Measurements from ENCODE around the gene SLC38A11.

SLC38A11 gene

GRCh38 chr2:164960159-164960558 is 4.8 kb upstream of the SLC38A11 start:
- TF ChIP-seq CTCF (IDR thresholded peaks at IDR 0.05; ENCODE audit: borderline replicate concordance, control extremely low read depth, extremely low read depth, insufficient read depth, missing control alignments) = no peak
- DNase-seq (ENCODE audit: low spot score) = no peak
- in situ Hi-C loops (cut with MboI; ENCODE audit: low sequenced_read_pairs, unreplicated experiment) = no loop called here

DNA sequence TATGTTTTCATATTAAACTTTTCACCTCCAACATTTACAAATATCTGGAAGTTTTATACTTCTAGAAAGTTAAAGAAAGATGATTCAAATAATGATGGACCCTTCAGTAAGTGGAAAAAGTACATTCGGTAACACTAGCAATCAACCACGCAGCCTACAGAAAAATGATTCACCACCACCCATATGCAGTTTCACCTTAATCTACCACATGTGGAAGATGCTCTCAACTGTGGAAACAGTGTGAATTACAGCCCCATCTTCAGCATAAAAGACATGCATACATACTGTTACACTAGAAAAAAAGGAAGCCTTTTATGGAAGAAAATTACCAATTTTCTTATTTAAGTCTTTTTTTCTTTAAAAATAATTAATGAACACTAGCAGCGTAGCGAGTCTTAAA is 1.1 kb downstream of the SLC38A11 start:
- no peak for DNase-seq (ENCODE audit: low spot score)
- no peak for TF ChIP-seq CTCF (IDR thresholded peaks at IDR 0.05; ENCODE audit: borderline replicate concordance, control extremely low read depth, extremely low read depth, insufficient read depth, missing control alignments)
- in situ Hi-C loops (cut with MboI; ENCODE audit: low sequenced_read_pairs, unreplicated experiment) = no loop called here

DNA sequence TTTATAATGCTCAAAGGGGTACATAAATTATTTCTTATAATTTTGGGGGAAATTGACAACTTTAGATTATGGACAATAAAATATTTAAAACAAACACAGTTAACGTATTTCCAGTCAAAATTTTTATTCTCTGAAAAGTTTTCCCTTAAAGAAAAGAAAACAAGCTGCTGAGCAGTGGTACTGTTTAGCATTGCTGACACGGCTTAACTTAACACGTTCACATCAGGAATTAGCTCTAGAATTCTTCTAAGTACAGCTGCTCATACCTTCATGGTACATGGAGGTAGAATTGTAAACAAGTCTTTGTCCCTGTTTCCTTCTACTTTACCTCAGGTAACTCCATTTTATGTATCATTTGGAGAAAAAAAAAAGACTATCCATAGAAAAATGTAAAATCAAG is 2.0 kb downstream of the SLC38A11 start:
- TF ChIP-seq CTCF (IDR thresholded peaks at IDR 0.05; ENCODE audit: borderline replicate concordance, control extremely low read depth, extremely low read depth, insufficient read depth, missing control alignments) = no peak
- no peak for DNase-seq (ENCODE audit: low spot score)
- in situ Hi-C loops (cut with MboI; ENCODE audit: low sequenced_read_pairs, unreplicated experiment) = no loop called here

DNA sequence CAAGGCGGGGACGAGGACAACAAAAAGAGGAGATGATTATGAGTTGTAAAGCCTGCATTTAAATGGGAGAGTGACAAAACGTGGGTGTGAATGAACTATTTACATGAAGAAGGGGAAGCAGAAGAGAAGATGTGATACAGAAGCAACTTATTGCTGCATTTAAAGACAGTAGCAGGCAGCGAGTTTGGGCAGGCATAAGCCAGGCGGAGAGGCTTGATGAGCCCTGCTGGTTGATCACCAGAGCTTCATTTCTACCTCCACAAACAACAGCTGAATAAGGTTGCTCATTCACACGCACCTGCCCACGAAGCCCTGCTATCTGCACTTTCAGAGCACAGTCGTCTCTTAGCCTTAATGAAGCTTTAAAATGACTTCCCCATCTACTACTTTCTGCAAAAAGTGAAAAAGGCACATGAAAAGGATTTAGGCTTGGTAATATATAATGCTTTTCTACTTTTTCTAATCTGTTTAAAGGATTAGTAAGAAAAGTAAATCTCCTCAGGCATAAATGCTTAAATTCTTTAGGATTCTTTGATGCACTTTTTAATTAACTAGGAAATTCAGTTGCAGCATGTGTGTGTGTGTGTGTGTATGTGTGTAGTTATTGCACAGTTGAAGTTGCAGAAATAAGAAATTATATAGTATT is 3.1 kb downstream of the SLC38A11 start:
- in situ Hi-C loops (cut with MboI; ENCODE audit: low sequenced_read_pairs, unreplicated experiment) = no loop called here
- DNase-seq (ENCODE audit: low spot score) = no peak
- TF ChIP-seq CTCF (IDR thresholded peaks at IDR 0.05; ENCODE audit: borderline replicate concordance, control extremely low read depth, extremely low read depth, insufficient read depth, missing control alignments) = no peak

DNA sequence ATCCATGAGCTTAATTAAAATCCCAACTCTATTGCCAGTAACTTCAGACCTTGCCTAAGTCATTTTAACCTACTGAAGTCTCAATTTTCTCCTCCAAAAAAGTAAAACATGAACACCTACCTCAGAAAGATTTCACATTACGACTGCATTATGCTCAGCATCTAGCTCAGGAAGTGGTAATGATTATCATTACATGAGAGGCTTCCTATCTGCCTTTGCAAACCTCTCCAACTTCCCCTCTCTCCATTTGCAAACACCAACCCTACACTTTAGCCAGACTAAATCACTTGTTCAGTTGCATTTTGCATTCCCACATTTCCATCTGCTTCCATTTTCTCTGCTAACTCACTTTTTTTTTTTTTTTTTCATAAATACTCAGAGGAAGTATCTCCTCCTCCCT is 6.8 kb downstream of the SLC38A11 start:
- in situ Hi-C loops (cut with MboI; ENCODE audit: low sequenced_read_pairs, unreplicated experiment) = no loop called here
- DNase-seq (ENCODE audit: low spot score) = no peak
- TF ChIP-seq CTCF (IDR thresholded peaks at IDR 0.05; ENCODE audit: borderline replicate concordance, control extremely low read depth, extremely low read depth, insufficient read depth, missing control alignments) = no peak

DNA sequence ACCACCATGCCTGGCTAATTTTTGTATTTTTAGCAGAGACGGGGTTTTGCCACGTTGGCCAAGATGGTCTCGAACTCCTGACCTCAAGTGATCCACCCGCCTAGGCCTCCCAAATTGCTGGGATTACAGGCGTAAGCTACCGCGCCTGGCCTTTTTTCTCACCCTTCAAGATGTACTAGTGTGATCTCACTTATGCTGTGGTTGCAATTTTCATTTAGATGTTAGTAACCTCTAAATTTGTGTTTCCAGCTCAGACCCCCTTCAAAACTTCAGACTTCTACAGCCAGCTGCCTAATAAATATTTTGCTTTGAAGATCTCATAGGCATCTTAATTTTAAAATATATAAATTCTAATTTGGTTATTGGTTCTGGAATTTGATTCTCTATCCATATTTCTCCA is 8.0 kb downstream of the SLC38A11 start:
- TF ChIP-seq CTCF (IDR thresholded peaks at IDR 0.05; ENCODE audit: borderline replicate concordance, control extremely low read depth, extremely low read depth, insufficient read depth, missing control alignments) = no peak
- in situ Hi-C loops (cut with MboI; ENCODE audit: low sequenced_read_pairs, unreplicated experiment) = no loop called here
- DNase-seq (ENCODE audit: low spot score) = no peak
